ENCODE data around the gene ANKRD66. TPM values are rescaled to one million over a fixed set of nuclear protein-coding genes. Genes with fewer than 3 reads are reported as not detected.
"Not testable (repeated sequence)": the region's sequence is repeated elsewhere in the genome, so short reads cannot be mapped to it uniquely, and the experiment has no call there.

ANKRD66 gene
- total RNA-seq, result not detected
- long read RNA-seq, donor 1, result 0 reads
- long read RNA-seq, donor 2, result 0 reads

GRCh38 chr6:46746696-46747095, at the start of gene ANKRD66:
ANKRD66 (plus strand) TSS chr6:46746933; CDS start chr6:46751949, 5,016 bp downstream.
- intact Hi-C loops (cut with DNase I), result no loop called here
- no peak for DNase-seq (ENCODE audit: low spot score)

- intact Hi-C loops (cut with DNase I), result no loop called here
- no peak for DNase-seq (ENCODE audit: low spot score)
Measured at GRCh38 chr6:46699970-46700369, 46.8 kb upstream of the ANKRD66 start.

- intact Hi-C loops (cut with DNase I), result no loop called here
Measured at GRCh38 chr6:46704562-46704961, 42.2 kb upstream of the ANKRD66 start.

GRCh38 chr6:46706464-46706863, 40.3 kb upstream of the ANKRD66 start:
- DNase-seq (ENCODE audit: low spot score), result no peak
- intact Hi-C loops (cut with DNase I), result no loop called here

More at GRCh38 chr6:46704562-46704961, 42.2 kb upstream of the ANKRD66 start:
- no peak for DNase-seq (ENCODE audit: low spot score)

GRCh38 chr6:46711491-46711890, 35.2 kb upstream of the ANKRD66 start:
- no peak for DNase-seq (ENCODE audit: low spot score)
- intact Hi-C loops (cut with DNase I), result no loop called here

- DNase-seq (ENCODE audit: low spot score), result no peak
- intact Hi-C loops (cut with DNase I), result no loop called here
Measured at GRCh38 chr6:46715141-46715540, 31.6 kb upstream of the ANKRD66 start.

GRCh38 chr6:46719099-46719498, 27.6 kb upstream of the ANKRD66 start:
- intact Hi-C loops (cut with DNase I), result no loop called here
- no peak for DNase-seq (ENCODE audit: low spot score)

- no peak for DNase-seq (ENCODE audit: low spot score)
- intact Hi-C loops (cut with DNase I), result no loop called here
Measured at GRCh38 chr6:46720401-46720800, 26.3 kb upstream of the ANKRD66 start.

- intact Hi-C loops (cut with DNase I), result no loop called here
- DNase-seq (ENCODE audit: low spot score), result no peak
Measured at GRCh38 chr6:46729787-46730326, 16.9 kb upstream of the ANKRD66 start.

GRCh38 chr6:46730921-46731461, 15.7 kb upstream of the ANKRD66 start:
- intact Hi-C loops (cut with DNase I), result no loop called here
- no peak for DNase-seq (ENCODE audit: low spot score)

- intact Hi-C loops (cut with DNase I), result no loop called here
- no peak for DNase-seq (ENCODE audit: low spot score)
Measured at GRCh38 chr6:46733341-46733801, 13.4 kb upstream of the ANKRD66 start.

- intact Hi-C loops (cut with DNase I), result no loop called here
- DNase-seq (ENCODE audit: low spot score), result peak; percentile 81
Measured at GRCh38 chr6:46734867-46735719, 11.6 kb upstream of the ANKRD66 start, which contains the start of gene PLA2G7. PLA2G7 (minus strand) TSS chr6:46735375; CDS start chr6:46722891, 12,484 bp downstream.

- DNase-seq (ENCODE audit: low spot score), result no peak
- intact Hi-C loops (cut with DNase I), result no loop called here
Measured at GRCh38 chr6:46735720-46736031, 11.1 kb upstream of the ANKRD66 start.

GRCh38 chr6:46736906-46737305, 9.8 kb upstream of the ANKRD66 start:
- no peak for DNase-seq (ENCODE audit: low spot score)
- intact Hi-C loops (cut with DNase I), result no loop called here

- no peak for DNase-seq (ENCODE audit: low spot score)
Measured at GRCh38 chr6:46741482-46741881, 5.3 kb upstream of the ANKRD66 start.

GRCh38 chr6:46741910-46742309, 4.8 kb upstream of the ANKRD66 start:
- intact Hi-C loops (cut with DNase I), result no loop called here
- DNase-seq (ENCODE audit: low spot score), result no peak

More at GRCh38 chr6:46741482-46741881, 5.3 kb upstream of the ANKRD66 start:
- intact Hi-C loops (cut with DNase I), result no loop called here

GRCh38 chr6:46743425-46744158, 3.1 kb upstream of the ANKRD66 start:
- intact Hi-C loops (cut with DNase I), result no loop called here

GRCh38 chr6:46744159-46744725, 2.5 kb upstream of the ANKRD66 start:
- intact Hi-C loops (cut with DNase I); DNase-seq (ENCODE audit: low spot score): not testable (repeated sequence)

More at GRCh38 chr6:46743425-46744158, 3.1 kb upstream of the ANKRD66 start:
- no peak for DNase-seq (ENCODE audit: low spot score)

- intact Hi-C loops (cut with DNase I), result no loop called here
- no peak for DNase-seq (ENCODE audit: low spot score)
Measured at GRCh38 chr6:46745973-46746372, 760 bp upstream of the ANKRD66 start.

Data from posterior vena cava (tissue), 2 donors.